ENCODE measurements around the gene ZCWPW1. TPM values are rescaled to one million over a fixed set of nuclear protein-coding genes. Genes with fewer than 3 reads are reported as not detected.

Gene ZCWPW1
- total RNA-seq (2022), result 3.4 and 4.4 TPM in 2 replicates
- percentile 46 among the genes with signal in this experiment for Bru-seq, nascent RNA
- percentile 41 among the genes with signal in this experiment for BruChase-seq, experiment 1, labeled RNA remaining after a 2-hour chase
- BruChase-seq, experiment 2, labeled RNA remaining after a 6-hour chase, result percentile 43 among the genes with signal in this experiment
- long read RNA-seq, partial matches to known transcripts, result 0 of 7 reads
- long read RNA-seq, other reads (novel, unspliced or antisense), result 5 of 7 reads

GRCh38 chr7:100428199-100428966 is at the start of gene ZCWPW1:
ZCWPW1 (minus strand) TSS chr7:100428703; CDS start chr7:100420649, 8,054 bp downstream.
- Histone ChIP-seq H3K9me3 (no peaks in the 10 kb centered on the region), H3K4me1 (0 out of 2 replicates have a peak, but pooled peaks cover 10% of the 10 kb centered on the region), H3K4me3 (ENCODE audit: low read depth, low read length) (peak within 1 kb of the TSS; percentile 88), H3K36me3 (ENCODE audit: control insufficient read depth, insufficient read depth, low read length) (no peaks in the 10 kb centered on the region; the same call in 1 of the 2 replicates), H3K27me3 (replicated peaks; ENCODE audit: control insufficient read depth, insufficient read depth, low read length) (no peaks in the 10 kb centered on the region)
- POLR2A ChIA-PET, result interaction anchor here (0.5 to 2.3 kb wide), 23 partner anchors 8 to 508 kb away, joined by 3 to 24 read pairs (median 4); partner anchors contain the start of genes AGFG2, FBXO24, LAMTOR4 and LRCH4
- CTCF ChIA-PET, result interaction anchor here (0.6 to 1.9 kb wide), 13 partner anchors 9 to 326 kb away, joined by 3 to 13 read pairs (median 4); partner anchors contain the start of genes AP4M1, LAMTOR4 and POP7
- H3K9me3 Mint-ChIP-seq (ENCODE audit: unreplicated experiment), result no peaks in the 10 kb centered on the region
- intact Hi-C loops (cut with micrococcal nuclease; ENCODE audit: unreplicated experiment), result loop anchor here (2.0 kb wide), 1 partner anchor 110 kb away; the partner anchor contains the start of gene AGFG2
- H3K36me3 Mint-ChIP-seq (ENCODE audit: insufficient read depth, unreplicated experiment), result peaks cover 46% of the 10 kb centered on the region
- peak within 1 kb of the TSS; percentile 89 for H3K4me3 Mint-ChIP-seq (ENCODE audit: unreplicated experiment)
- DNase-seq, result peak; percentile 96 to 97
- peak within 1 kb of the TSS; percentile 99 for H3K27ac Mint-ChIP-seq (ENCODE audit: unreplicated experiment)
- H3K27me3 Mint-ChIP-seq (ENCODE audit: insufficient read depth, unreplicated experiment), result peaks cover 4% of the 10 kb centered on the region
- BruUV-seq (replicated peaks), result TSS peak; percentile 89
- no peak for TF ChIP-seq CTCF (IDR thresholded peaks at IDR 0.05; ENCODE audit: insufficient read depth in 1 of 2, low read depth in 1 of 2, low read length in 1 of 2, severe bottlenecking in 1 of 2, unreplicated experiment in 1 of 2)
- peaks cover 7% of the 10 kb centered on the region for H3K4me1 Mint-ChIP-seq (ENCODE audit: low read depth, unreplicated experiment)

GRCh38 chr7:100477871-100478267 is 49.4 kb upstream of the ZCWPW1 start:
- Histone ChIP-seq H3K4me3 (ENCODE audit: low read depth, low read length) (peak overlapping the region; percentile 94), H3K4me1 (0 out of 2 replicates have a peak, but pooled peaks cover 3% of the 10 kb centered on the region), H3K9me3 (no peaks in the 10 kb centered on the region), H3K27me3 (replicated peaks; ENCODE audit: control insufficient read depth, insufficient read depth, low read length) (no peaks in the 10 kb centered on the region), H3K36me3 (ENCODE audit: control insufficient read depth, insufficient read depth, low read length) (0 out of 2 replicates have a peak, but pooled peaks cover 1% of the 10 kb centered on the region)
- Mint-ChIP-seq H3K36me3 (ENCODE audit: insufficient read depth, unreplicated experiment) (peaks cover 18% of the 10 kb centered on the region), H3K4me3 (ENCODE audit: unreplicated experiment) (peak overlapping the region; percentile 100), H3K9me3 (ENCODE audit: unreplicated experiment) (no peaks in the 10 kb centered on the region), H3K27me3 (ENCODE audit: insufficient read depth, unreplicated experiment) (no peaks in the 10 kb centered on the region), H3K27ac (ENCODE audit: unreplicated experiment) (peak overlapping the region; percentile 50), H3K4me1 (ENCODE audit: low read depth, unreplicated experiment) (peaks cover 22% of the 10 kb centered on the region)
- DNase-seq, result no peak
- CTCF ChIA-PET, result interaction anchor here (0.6 to 2.0 kb wide), 3 partner anchors 8 to 193 kb away, joined by 3 to 9 read pairs (median 6); no protein-coding TSS in a partner anchor
- intact Hi-C loops (cut with micrococcal nuclease; ENCODE audit: unreplicated experiment), result no loop called here
- TF ChIP-seq CTCF (IDR thresholded peaks at IDR 0.05; ENCODE audit: insufficient read depth in 1 of 2, low read depth in 1 of 2, low read length in 1 of 2, severe bottlenecking in 1 of 2, unreplicated experiment in 1 of 2), result no peak
- BruUV-seq (replicated peaks), result no TSS peak
- POLR2A ChIA-PET, result interaction anchor here (2.2 kb wide), 1 partner anchor 108 kb away, joined by 10 read pairs; the partner anchor contains the start of genes FBXO24 and LRCH4
